ENCODE data around the gene MAGEL2. TPM values are rescaled to one million over a fixed set of nuclear protein-coding genes. Genes with fewer than 3 reads are reported as not detected.

MAGEL2 gene
- total and polyA plus RNA-seq, 2 of the 8 experiments (the other 6 are each of a cell fraction or from before 2014, with no cell fraction given): 0.63 to 4.5 TPM

DNA sequence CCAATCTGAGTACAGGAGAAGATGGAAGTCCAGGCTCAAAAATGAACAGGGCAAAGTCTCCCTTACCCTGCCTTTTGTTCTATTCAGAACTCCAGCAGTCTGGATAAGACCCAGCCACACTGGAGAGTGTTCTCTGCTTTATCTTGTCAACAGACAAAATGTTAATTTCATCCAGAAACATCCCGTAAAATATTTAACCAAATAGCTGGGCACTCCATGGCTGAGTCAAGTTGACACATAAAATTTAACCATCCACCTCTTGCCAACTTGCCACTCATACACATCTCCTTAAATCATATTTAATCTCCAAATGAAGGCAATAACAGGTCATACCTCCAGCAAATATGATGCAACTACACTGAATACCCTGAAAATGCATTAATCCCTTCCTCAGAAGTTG lies 48.6 kb downstream of the MAGEL2 start:
- no peak overlapping the region for H2BK120ac ChIP-seq (replicated peaks; ENCODE audit: low read depth, low read length)
- no peaks in the 10 kb centered on the region for H3K23me2 ChIP-seq (ENCODE audit: low read depth, low read length)
- no peaks in the 10 kb centered on the region for H3K79me1 ChIP-seq (ENCODE audit: low read depth, low read length)
- H3K27ac ChIP-seq (ENCODE audit: low read depth, low read length): no peak overlapping the region
- no peaks in the 10 kb centered on the region for H3K79me2 ChIP-seq (ENCODE audit: control insufficient read depth in 1 of 2, insufficient read depth in 2 of 2, low read length in 2 of 2)
- TF ChIP-seq PHF8 (conservative IDR thresholded peaks at IDR 0.05; ENCODE audit: low read depth, low read length): no peak
- TF ChIP-seq NANOG (IDR thresholded peaks at IDR 0.05; ENCODE audit: insufficient read depth, low read depth, low read length, poor library complexity, severe bottlenecking): no peak
- TF ChIP-seq EP300 (IDR thresholded peaks at IDR 0.05; ENCODE audit: borderline replicate concordance in 1 of 2, low read depth in 2 of 2, low read length in 2 of 2): no peak
- TF ChIP-seq FOSL1 (IDR thresholded peaks at IDR 0.05; ENCODE audit: insufficient read depth, low read depth, low read length): no peak
- TF ChIP-seq BCL11A (IDR thresholded peaks at IDR 0.05; ENCODE audit: low read depth in 2 of 2, low read length in 2 of 2): no peak
- TF ChIP-seq YY1 (IDR thresholded peaks at IDR 0.05; ENCODE audit: low read depth, low read length): no peak
- TF ChIP-seq SP1 (IDR thresholded peaks at IDR 0.05; ENCODE audit: low read depth, low read length): no peak
- no peak for TF ChIP-seq HDAC6 (IDR thresholded peaks at IDR 0.05; ENCODE audit: low read depth, low read length)
- TF ChIP-seq GTF2F1 (IDR thresholded peaks at IDR 0.05; ENCODE audit: borderline replicate concordance, low read depth, low read length): no peak
- TF ChIP-seq, protein P1, sequence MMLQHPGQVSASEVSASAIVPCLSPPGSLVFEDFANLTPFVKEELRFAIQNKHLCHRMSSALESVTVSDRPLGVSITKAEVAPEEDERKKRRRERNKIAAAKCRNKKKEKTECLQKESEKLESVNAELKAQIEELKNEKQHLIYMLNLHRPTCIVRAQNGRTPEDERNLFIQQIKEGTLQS (IDR thresholded peaks at IDR 0.05; ENCODE audit: insufficient read depth, low read depth, low read length): no peak
- POLR2A ChIA-PET (ENCODE audit: partially characterized antibody): no interaction called here
- H2BK5ac ChIP-seq (ENCODE audit: low read depth, low read length): no peak overlapping the region
- H3K18ac ChIP-seq (ENCODE audit: extremely low read depth, low read length): no peak overlapping the region
- WGBS, 2 experiments (ENCODE audit: extremely low coverage in 1 of 2, insufficient coverage in 1 of 2, insufficient read length in 1 of 2, insufficient replicate concordance in 2 of 2, low coverage in 1 of 2, low lambda C conversion rate in 2 of 2, missing lambda C conversion rate in 1 of 2): 90% methylated on average over 1 of the region's 1 CpG; no CpG with 5 or more reads in 1 of the 2 experiments
- no peaks in the 10 kb centered on the region for H4K20me1 ChIP-seq (replicated peaks in 1 of 2; ENCODE audit: control insufficient read depth in 1 of 2, insufficient read depth in 2 of 2, low read length in 2 of 2)
- no peak overlapping the region for H2AFZ ChIP-seq (ENCODE audit: low read length)
- H3K4me3 ChIP-seq (ENCODE audit: extremely low read depth in 1 of 4, insufficient read depth in 2 of 4, low read depth in 3 of 4, low read length in 4 of 4): no peak overlapping the region
- H4K5ac ChIP-seq (ENCODE audit: insufficient read length, low read depth, low read length): no peak overlapping the region
- H4K8ac ChIP-seq (ENCODE audit: extremely low read depth, insufficient read depth, low read length): no peak overlapping the region
- H3K27me3 ChIP-seq (replicated peaks in 1 of 4; ENCODE audit: control insufficient read depth in 3 of 4, extremely low read depth in 1 of 4, insufficient read depth in 3 of 4, low read length in 3 of 4): no peaks in the 10 kb centered on the region
- H3K9me3 ChIP-seq (ENCODE audit: insufficient read depth in 2 of 2, low read depth in 1 of 2, low read length in 1 of 2): peaks cover 17 to 34% of the 10 kb centered on the region in 2 experiments; a peak in 3 of 4 replicates
- no peak for FAIRE-seq
- no peak overlapping the region for H2BK20ac ChIP-seq (ENCODE audit: low read length)
- no peak overlapping the region for H3K4me2 ChIP-seq (ENCODE audit: insufficient read depth in 1 of 2, low read depth in 2 of 2, low read length in 2 of 2)
- H2BK15ac ChIP-seq (ENCODE audit: low read length): no peak overlapping the region
- no peak overlapping the region for H4K91ac ChIP-seq (replicated peaks; ENCODE audit: insufficient read length, low read length)
- no peak overlapping the region for H3K56ac ChIP-seq (replicated peaks; ENCODE audit: insufficient read length, low read depth, low read length)
- CTCF ChIA-PET (ENCODE audit: partially characterized antibody): interaction anchor here (0.7 kb wide), 1 partner anchor 8 kb away, joined by 4 read pairs; no protein-coding TSS in a partner anchor
- no peak overlapping the region for H3K23ac ChIP-seq (ENCODE audit: insufficient read length)
- H3K9ac ChIP-seq (replicated peaks in 1 of 4; ENCODE audit: extremely low read depth in 1 of 4, low read depth in 3 of 4, low read length in 3 of 4): no peak overlapping the region
- H2BK12ac ChIP-seq (ENCODE audit: low read depth, low read length): no peak overlapping the region
- DNase-seq (ENCODE audit: low read depth in 1 of 2, low spot score in 2 of 2): no peak
- no peaks in the 10 kb centered on the region for H3K36me3 ChIP-seq (ENCODE audit: control insufficient read depth in 2 of 4, insufficient read depth in 4 of 4, low read length in 3 of 4)
- H3K14ac ChIP-seq (ENCODE audit: insufficient read length): no peak overlapping the region
- no peak overlapping the region for H3K4ac ChIP-seq (replicated peaks; ENCODE audit: insufficient read length, low read depth, low read length)
- no peak overlapping the region for H2AK5ac ChIP-seq (ENCODE audit: low read depth, low read length)
- no peaks in the 10 kb centered on the region for H3K4me1 ChIP-seq (replicated peaks in 1 of 4; ENCODE audit: control insufficient read depth in 3 of 4, insufficient read depth in 4 of 4, low read length in 3 of 4)
